Thyroid gland (tissue), 4 donors: ENCODE measurements around the gene FAM20B. TPM values are rescaled to one million over a fixed set of nuclear protein-coding genes. Genes with fewer than 3 reads are reported as not detected.

Experiments
- DNase-seq, 2 donors: peaks; one replicate each; pipeline ENCODE4 v3.0.0-alpha.2; 2019
- H3K27ac ChIP-seq, 3 donors: fragments of 200-600 bp; sonication (generic); 1 replicate in 2 of 3; 2 replicates in 1 of 3; pipeline ENCODE4 v1.5.1; 2016 to 2019; ENCODE audit warnings: mild to moderate bottlenecking in 1 of 3, moderate library complexity in 1 of 3
- H3K27me3 ChIP-seq: fragments of 200-600 bp; sonication (generic); one replicate; pipeline ENCODE4 v1.5.1; 2019
- H3K36me3 ChIP-seq, 2 donors: fragments of 200-600 bp; sonication (generic); one replicate each; pipeline ENCODE4 v1.5.1; 2016 to 2019
- H3K4me1 ChIP-seq, 2 donors: fragments of 200-600 bp; sonication (generic); one replicate each; pipeline ENCODE4 v1.5.1; 2017 to 2019
- H3K4me3 ChIP-seq, 3 donors: fragments of 200-600 bp; sonication (generic); replicated peaks in 1 of 3; 1 replicate in 2 of 3; 2 replicates in 1 of 3; pipeline ENCODE4 v1.5.1; 2016; ENCODE audit warnings: mild to moderate bottlenecking in 1 of 3
- H3K9me3 ChIP-seq: fragments of 200-600 bp; sonication (generic); one replicate; pipeline ENCODE4 v1.5.1; 2017
- POLR2A ChIP-seq, 2 donors: fragments of 450-650 bp; IDR thresholded peaks; one replicate each; pipeline ENCODE4 v1.6.1; 2017; ENCODE audit warnings: antibody characterized with exemption in 2 of 2, mild to moderate bottlenecking in 2 of 2, moderate library complexity in 1 of 2
- WGBS, 2 donors: methylation state at CpG; one replicate each; pipeline ENCODE4 v1.1.5; 2017; 5-methylcytosine and 5-hydroxymethylcytosine counted together
- intact Hi-C: fragments of 100-400 bp; cut with DNase I; formaldehyde crosslinking; loops from one replicate; pipeline ENCODE4 v1.15.1; 2023
- total RNA-seq, 4 donors: library from RNA; depleted of rRNA; stranded (reverse); fragments of >200 nt; gene quantifications; one replicate each; pipeline ENCODE4 v1.2.3, GENCODE V29; 2016
- TF ChIP-seq, protein P1 (sequence below), 6 experiments: fragments of 200-600 bp in 3 of 6; fragments of 450-650 bp in 3 of 6; sonication (generic) in 3 of 6; IDR thresholded peaks; one replicate each; pipeline ENCODE4 v1.5.1; 2016 to 2019; ENCODE audit warnings: antibody characterized with exemption in 6 of 6, mild to moderate bottlenecking in 2 of 6, inconsistent platforms in 1 of 6, moderate library complexity in 1 of 6

FAM20B gene
- total RNA-seq, 4 donors from 2014 or later: 24.3 to 39.2 (median 30.6) TPM

DNA sequence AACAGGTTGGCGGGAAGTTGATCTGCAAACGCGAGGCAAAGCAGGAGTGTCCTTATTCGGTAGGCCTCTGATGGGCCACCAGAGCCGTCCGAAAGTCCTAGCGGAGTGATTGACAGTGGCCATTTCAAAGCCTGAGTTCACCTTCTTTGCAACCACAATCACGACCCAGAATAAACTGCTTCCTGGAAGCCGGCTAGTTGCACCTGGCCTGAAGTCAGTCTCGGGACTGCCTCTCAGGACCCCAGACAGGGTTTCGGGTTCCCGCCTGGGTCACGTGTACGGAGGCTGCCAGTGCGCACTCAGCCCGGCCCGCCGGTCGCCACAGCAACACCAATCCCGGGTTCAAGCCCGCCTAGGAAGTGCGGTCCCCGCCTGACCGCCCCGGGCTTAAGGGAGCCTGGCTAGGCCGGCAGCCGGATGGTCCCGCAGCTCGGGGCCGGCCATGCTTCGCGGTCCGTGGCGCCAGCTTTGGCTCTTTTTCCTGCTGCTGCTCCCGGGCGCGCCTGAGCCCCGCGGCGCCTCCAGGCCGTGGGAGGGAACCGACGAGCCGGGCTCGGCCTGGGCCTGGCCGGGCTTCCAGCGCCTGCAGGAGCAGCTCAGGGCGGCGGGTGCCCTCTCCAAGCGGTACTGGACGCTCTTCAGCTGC lies 56.1 kb downstream of the FAM20B start, which contains the start of gene TOR3A:
Gene TOR3A, plus strand, starts transcription at position 384 of the 646 bp plus-strand sequence. Its CDS starts 59 bp downstream, at position 443.
- Histone ChIP-seq H3K36me3 (peaks cover 0 to 3% of the 10 kb centered on the region in 2 donors), H3K4me1 (peaks cover 13 to 15% of the 10 kb centered on the region in 2 donors), H3K27ac (peak within 1 kb of the TSS; percentile 76 to 83 (median 80)), H3K27me3 (no peaks in the 10 kb centered on the region), H3K4me3 (peak within 1 kb of the TSS; percentile 58 to 99 (median 84)), H3K9me3 (no peaks in the 10 kb centered on the region)
- TF ChIP-seq POLR2A (IDR thresholded peaks at IDR 0.05): peak in 1 of 2 donors; percentile 91
- TF ChIP-seq, protein P1, sequence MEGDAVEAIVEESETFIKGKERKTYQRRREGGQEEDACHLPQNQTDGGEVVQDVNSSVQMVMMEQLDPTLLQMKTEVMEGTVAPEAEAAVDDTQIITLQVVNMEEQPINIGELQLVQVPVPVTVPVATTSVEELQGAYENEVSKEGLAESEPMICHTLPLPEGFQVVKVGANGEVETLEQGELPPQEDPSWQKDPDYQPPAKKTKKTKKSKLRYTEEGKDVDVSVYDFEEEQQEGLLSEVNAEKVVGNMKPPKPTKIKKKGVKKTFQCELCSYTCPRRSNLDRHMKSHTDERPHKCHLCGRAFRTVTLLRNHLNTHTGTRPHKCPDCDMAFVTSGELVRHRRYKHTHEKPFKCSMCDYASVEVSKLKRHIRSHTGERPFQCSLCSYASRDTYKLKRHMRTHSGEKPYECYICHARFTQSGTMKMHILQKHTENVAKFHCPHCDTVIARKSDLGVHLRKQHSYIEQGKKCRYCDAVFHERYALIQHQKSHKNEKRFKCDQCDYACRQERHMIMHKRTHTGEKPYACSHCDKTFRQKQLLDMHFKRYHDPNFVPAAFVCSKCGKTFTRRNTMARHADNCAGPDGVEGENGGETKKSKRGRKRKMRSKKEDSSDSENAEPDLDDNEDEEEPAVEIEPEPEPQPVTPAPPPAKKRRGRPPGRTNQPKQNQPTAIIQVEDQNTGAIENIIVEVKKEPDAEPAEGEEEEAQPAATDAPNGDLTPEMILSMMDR (IDR thresholded peaks at IDR 0.05): no peak
- peak; percentile 97 for DNase-seq
- WGBS, 2 donors: 0% methylated on average over 5 to 8 of the region's 51 CpGs
- intact Hi-C loops: loop anchor here (5.0 kb wide), 1 partner anchor 285 kb away; the partner anchor contains the start of gene AXDND1

DNA sequence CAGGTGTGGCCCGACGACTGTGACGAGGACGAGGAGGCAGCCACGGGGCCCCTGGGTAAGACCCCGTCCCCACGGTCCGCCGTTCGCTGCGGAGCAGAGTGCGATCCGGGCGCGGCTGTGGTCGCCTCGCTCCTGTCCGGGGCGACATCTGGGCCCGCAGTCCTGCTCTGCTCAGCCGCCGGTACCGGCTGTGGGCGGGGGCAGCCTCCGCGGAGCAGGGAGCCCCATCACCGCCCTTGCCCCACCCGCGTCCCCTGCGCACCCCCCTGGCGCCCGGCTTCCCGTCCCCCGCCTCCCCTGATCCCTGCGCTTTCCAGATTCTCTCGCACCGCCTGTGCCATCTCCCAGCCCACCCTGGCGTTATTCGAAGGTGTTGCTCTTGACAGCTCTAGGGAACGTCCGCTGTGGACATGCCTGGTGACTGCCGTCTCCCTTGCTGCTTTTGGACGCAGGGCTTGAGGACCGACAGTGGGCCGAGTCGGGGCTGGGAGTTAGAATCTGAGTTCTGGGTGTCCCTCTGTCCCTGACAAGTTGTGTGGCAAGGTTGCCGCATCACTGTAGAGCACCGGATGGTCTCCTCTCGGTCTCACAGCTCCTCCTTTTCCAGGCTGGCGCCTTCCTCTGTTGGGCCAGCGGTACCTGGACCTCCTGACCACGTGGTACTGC lies 56.8 kb downstream of the FAM20B start:
- 0% methylated on average over 17 to 22 of the region's 52 CpGs for WGBS, 2 donors
- H3K27me3 ChIP-seq: no peaks in the 10 kb centered on the region
- intact Hi-C loops: loop anchor here (5.0 kb wide), 1 partner anchor 285 kb away; the partner anchor contains the start of gene AXDND1

GRCh38 chr1:179082999-179083335 lies 57.3 kb downstream of the FAM20B start:
- no peak for DNase-seq
- intact Hi-C loops: loop anchor here (5.0 kb wide), 1 partner anchor 284 kb away; the partner anchor contains the start of gene AXDND1
- H3K36me3 ChIP-seq: peaks cover under 1 to 3% of the 10 kb centered on the region in 2 donors
- peak overlapping the region; percentile 58 to 99 (median 84) for H3K4me3 ChIP-seq
- 26 to 40% methylated on average over 2 to 3 of the region's 3 CpGs for WGBS, 2 donors
- H3K9me3 ChIP-seq: no peaks in the 10 kb centered on the region
- no peaks in the 10 kb centered on the region for H3K27me3 ChIP-seq
- H3K27ac ChIP-seq: no peak overlapping the region
- TF ChIP-seq POLR2A (IDR thresholded peaks at IDR 0.05): no peak
- TF ChIP-seq, protein P1 (IDR thresholded peaks at IDR 0.05): no peak
- H3K4me1 ChIP-seq: peaks cover 13 to 15% of the 10 kb centered on the region in 2 donors

More for the DNA sequence above, 56.8 kb downstream of the FAM20B start:
- Histone ChIP-seq H3K27ac (peak overlapping the region; percentile 76 to 83 (median 80)), H3K9me3 (no peaks in the 10 kb centered on the region), H3K4me3 (peak overlapping the region; percentile 58 to 99 (median 84)), H3K4me1 (peaks cover 13 to 15% of the 10 kb centered on the region in 2 donors), H3K36me3 (peaks cover 0 to 3% of the 10 kb centered on the region in 2 donors)
- TF ChIP-seq POLR2A (IDR thresholded peaks at IDR 0.05): no peak
- TF ChIP-seq, protein P1 (IDR thresholded peaks at IDR 0.05): no peak
- DNase-seq: peak; percentile 42 to 47

GRCh38 chr1:179083533-179083932 lies 57.8 kb downstream of the FAM20B start:
- no peak overlapping the region for H3K4me3 ChIP-seq
- intact Hi-C loops: loop anchor here (5.0 kb wide), 1 partner anchor 284 kb away; the partner anchor contains the start of gene AXDND1
- no peak overlapping the region for H3K27ac ChIP-seq

More at GRCh38 chr1:179083533-179083932, 57.8 kb downstream of the FAM20B start:
- H3K9me3 ChIP-seq: no peaks in the 10 kb centered on the region
- no peak for DNase-seq
- WGBS, 2 donors: 76 to 92% methylated on average over 8 of the region's 8 CpGs
- no peaks in the 10 kb centered on the region for H3K27me3 ChIP-seq
- TF ChIP-seq, protein P1 (IDR thresholded peaks at IDR 0.05): no peak
- TF ChIP-seq POLR2A (IDR thresholded peaks at IDR 0.05): no peak
- H3K36me3 ChIP-seq: peaks cover 6% of the 10 kb centered on the region in 2 donors
- peaks cover 13 to 15% of the 10 kb centered on the region in 2 donors for H3K4me1 ChIP-seq
